Measurements from ENCODE around the gene PAEP.

The PAEP gene

GRCh38 chr9:135524130-135524861 lies 37.3 kb upstream of the PAEP start:
- no peak overlapping the region for H2AFZ ChIP-seq (ENCODE audit: low read depth, low read length, severe bottlenecking)
- TF ChIP-seq EZH2phosphoT487 (conservative IDR thresholded peaks at IDR 0.05; ENCODE audit: low read length) (no peak), CTCF (IDR thresholded peaks at IDR 0.05; ENCODE audit: insufficient read depth, low read length, poor library complexity, severe bottlenecking) (no peak)
- no peaks in the 10 kb centered on the region for H3K79me2 ChIP-seq (ENCODE audit: insufficient read depth, low read length)
- no peaks in the 10 kb centered on the region for H3K9me3 ChIP-seq (ENCODE audit: insufficient read depth, low read length)
- H3F3A ChIP-seq (ENCODE audit: insufficient read depth), result no peaks in the 10 kb centered on the region
- H3K27ac ChIP-seq (ENCODE audit: low read depth, low read length), result no peak overlapping the region
- H3K9me2 ChIP-seq (replicated peaks; ENCODE audit: insufficient read depth, low read length), result no peaks in the 10 kb centered on the region
- H3K9ac ChIP-seq (ENCODE audit: low read length), result no peak overlapping the region
- no peaks in the 10 kb centered on the region for H4K20me1 ChIP-seq (ENCODE audit: low read depth, low read length)
- H3K27me3 ChIP-seq (ENCODE audit: low read length), result no peaks in the 10 kb centered on the region; the same call in 1 of the 2 replicates
- no peak overlapping the region for H3K4me3 ChIP-seq (ENCODE audit: insufficient read depth, low read length, poor library complexity, severe bottlenecking)
- no peaks in the 10 kb centered on the region for H3K36me3 ChIP-seq (ENCODE audit: low read length)
- H3K4me2 ChIP-seq (ENCODE audit: low read depth, low read length, poor library complexity, severe bottlenecking), result no peak overlapping the region

GRCh38 chr9:135525241-135526088 lies 36.1 kb upstream of the PAEP start:
- Histone ChIP-seq H3K9ac (ENCODE audit: low read length) (no peak overlapping the region), H4K20me1 (ENCODE audit: low read depth, low read length) (no peaks in the 10 kb centered on the region), H3K27me3 (ENCODE audit: low read length) (no peaks in the 10 kb centered on the region; the same call in 1 of the 2 replicates), H3K9me3 (ENCODE audit: insufficient read depth, low read length) (no peaks in the 10 kb centered on the region), H2AFZ (ENCODE audit: low read depth, low read length, severe bottlenecking) (no peak overlapping the region), H3K4me3 (ENCODE audit: insufficient read depth, low read length, poor library complexity, severe bottlenecking) (no peak overlapping the region), H3K36me3 (ENCODE audit: low read length) (no peaks in the 10 kb centered on the region), H3K9me2 (replicated peaks; ENCODE audit: insufficient read depth, low read length) (no peaks in the 10 kb centered on the region), H3K27ac (ENCODE audit: low read depth, low read length) (no peak overlapping the region), H3K4me2 (ENCODE audit: low read depth, low read length, poor library complexity, severe bottlenecking) (no peak overlapping the region), H3K79me2 (ENCODE audit: insufficient read depth, low read length) (no peaks in the 10 kb centered on the region), H3F3A (ENCODE audit: insufficient read depth) (no peaks in the 10 kb centered on the region)
- no peak for TF ChIP-seq EZH2phosphoT487 (conservative IDR thresholded peaks at IDR 0.05; ENCODE audit: low read length)
- no peak for TF ChIP-seq CTCF (IDR thresholded peaks at IDR 0.05; ENCODE audit: insufficient read depth, low read length, poor library complexity, severe bottlenecking)

- Histone ChIP-seq H3K9me2 (replicated peaks; ENCODE audit: insufficient read depth, low read length) (no peaks in the 10 kb centered on the region), H3K27ac (ENCODE audit: low read depth, low read length) (no peak overlapping the region), H3K36me3 (ENCODE audit: low read length) (no peaks in the 10 kb centered on the region), H3K4me2 (ENCODE audit: low read depth, low read length, poor library complexity, severe bottlenecking) (no peak overlapping the region), H3K9me3 (ENCODE audit: insufficient read depth, low read length) (no peaks in the 10 kb centered on the region), H3K4me3 (ENCODE audit: insufficient read depth, low read length, poor library complexity, severe bottlenecking) (no peak overlapping the region), H3K27me3 (ENCODE audit: low read length) (no peaks in the 10 kb centered on the region; the same call in 1 of the 2 replicates), H3K9ac (ENCODE audit: low read length) (no peak overlapping the region), H2AFZ (ENCODE audit: low read depth, low read length, severe bottlenecking) (no peak overlapping the region), H3F3A (ENCODE audit: insufficient read depth) (no peaks in the 10 kb centered on the region), H4K20me1 (ENCODE audit: low read depth, low read length) (no peaks in the 10 kb centered on the region), H3K79me2 (ENCODE audit: insufficient read depth, low read length) (no peaks in the 10 kb centered on the region)
- TF ChIP-seq EZH2phosphoT487 (conservative IDR thresholded peaks at IDR 0.05; ENCODE audit: low read length) (no peak), CTCF (IDR thresholded peaks at IDR 0.05; ENCODE audit: insufficient read depth, low read length, poor library complexity, severe bottlenecking) (no peak)
Measured at GRCh38 chr9:135526089-135526729, 35.3 kb upstream of the PAEP start.

Data from SU-DHL-6 (cell line).